DMS153 (cell line): ENCODE results near the gene GABRG3.
A peak's percentile ranks its signal among the peaks of the same experiment; 100 is the strongest.

ENCODE experiments used
- DNase-seq: peaks from one replicate; lab custom pipeline; 2025; lab: John Stamatoyannopoulos, UW

GABRG3 gene

GRCh38 chr15:27097506-27097905, 126.5 kb downstream of the GABRG3 start:
- DNase-seq: no peak

GRCh38 chr15:27101982-27102381, 131.0 kb downstream of the GABRG3 start:
- DNase-seq: no peak

GRCh38 chr15:27111323-27111722, 140.3 kb downstream of the GABRG3 start:
- no peak for DNase-seq

GRCh38 chr15:27114473-27114872, 143.5 kb downstream of the GABRG3 start:
- DNase-seq: no peak

- DNase-seq: no peak
Measured at GRCh38 chr15:27119695-27120266, 148.8 kb downstream of the GABRG3 start.

GRCh38 chr15:27121672-27122071, 150.7 kb downstream of the GABRG3 start:
- DNase-seq: no peak

- DNase-seq: no peak
Measured at GRCh38 chr15:27123291-27123690, 152.3 kb downstream of the GABRG3 start.

- no peak for DNase-seq
Measured at GRCh38 chr15:27123808-27124207, 152.8 kb downstream of the GABRG3 start.

- DNase-seq: no peak
Measured at GRCh38 chr15:27124287-27124871, 153.4 kb downstream of the GABRG3 start.

GRCh38 chr15:27125185-27125584, 154.2 kb downstream of the GABRG3 start:
- DNase-seq: no peak

- no peak for DNase-seq
Measured at GRCh38 chr15:27126449-27126848, 155.5 kb downstream of the GABRG3 start.

- no peak for DNase-seq
Measured at GRCh38 chr15:27127815-27128570, 157.0 kb downstream of the GABRG3 start.

- DNase-seq: no peak
Measured at GRCh38 chr15:27133249-27133648, 162.3 kb downstream of the GABRG3 start.

- DNase-seq: no peak
Measured at GRCh38 chr15:27134481-27134880, 163.5 kb downstream of the GABRG3 start.

GRCh38 chr15:27135151-27135550, 164.2 kb downstream of the GABRG3 start:
- no peak for DNase-seq

- no peak for DNase-seq
Measured at GRCh38 chr15:27137127-27137526, 166.1 kb downstream of the GABRG3 start.

- peak; percentile 1 for DNase-seq
Measured at GRCh38 chr15:27165590-27165989, 194.6 kb downstream of the GABRG3 start.

- DNase-seq: no peak
Measured at GRCh38 chr15:27166917-27167316, 195.9 kb downstream of the GABRG3 start.

- no peak for DNase-seq
Measured at GRCh38 chr15:27167738-27168137, 196.8 kb downstream of the GABRG3 start.

- DNase-seq: no peak
Measured at GRCh38 chr15:27170851-27171250, 199.9 kb downstream of the GABRG3 start.

- no peak for DNase-seq
Measured at GRCh38 chr15:27172821-27173220, 201.8 kb downstream of the GABRG3 start.

GRCh38 chr15:27175472-27176153, 204.6 kb downstream of the GABRG3 start:
- no peak for DNase-seq
